ACC112 (cell line): ENCODE results near the gene MYBL2.
"Not testable (repeated sequence)": the region's sequence is repeated elsewhere in the genome, so short reads cannot be mapped to it uniquely, and the experiment has no call there.

ENCODE experiments used
- H2AFZ ChIP-seq: fragments of 200-600 bp; sonication (generic); one replicate; pipeline ENCODE4 v1.6.0; 2017; ENCODE audit warnings: antibody characterized with exemption, low read length; ENCODE audit not compliant: unreplicated experiment
- H3K27ac ChIP-seq: fragments of 200-600 bp; sonication (generic); 2 replicates; pipeline ENCODE4 v1.5.1; 2014; ENCODE audit warnings: low read depth, mild to moderate bottlenecking, antibody characterized with exemption, low read length, moderate library complexity
- H3K27me3 ChIP-seq: fragments of 200-600 bp; sonication (generic); 2 replicates; pipeline ENCODE4 v1.6.1; 2014; ENCODE audit warnings: mild to moderate bottlenecking, antibody characterized with exemption, low read length, moderate library complexity, mixed read lengths; ENCODE audit not compliant: insufficient read depth
- H3K36me3 ChIP-seq: fragments of 200-600 bp; sonication (generic); 2 replicates; pipeline ENCODE4 v1.6.1; 2016; ENCODE audit warnings: mild to moderate bottlenecking, antibody characterized with exemption, low read length, moderate library complexity, mixed read lengths; ENCODE audit not compliant: insufficient read depth
- H3K4me1 ChIP-seq: fragments of 200-600 bp; sonication (generic); one replicate; pipeline ENCODE4 v1.6.1; 2016; ENCODE audit warnings: low read length, mixed read lengths; ENCODE audit not compliant: insufficient read depth, unreplicated experiment, control insufficient read depth
- H3K4me3 ChIP-seq: fragments of 200-600 bp; sonication (generic); 2 replicates; pipeline ENCODE4 v1.5.1; 2014; ENCODE audit warnings: mild to moderate bottlenecking, low read depth, low read length
- H3K79me2 ChIP-seq: fragments of 200-600 bp; sonication (generic); one replicate; pipeline ENCODE4 v1.6.0; 2016; ENCODE audit warnings: low read length; ENCODE audit not compliant: control insufficient read depth, unreplicated experiment, insufficient read depth

MYBL2 gene

GRCh38 chr20:43751167-43752050 lies 84.5 kb downstream of the MYBL2 start:
- Histone ChIP-seq H3K79me2 (no peaks in the 10 kb centered on the region), H3K36me3 (no peaks in the 10 kb centered on the region), H2AFZ (no peak overlapping the region), H3K27me3 (no peaks in the 10 kb centered on the region), H3K27ac (peak overlapping the region; percentile 18; the same call in 1 of the 2 replicates), H3K4me1 (peaks cover 20% of the 10 kb centered on the region), H3K4me3 (no peak overlapping the region)

GRCh38 chr20:43752051-43752360 lies 85.1 kb downstream of the MYBL2 start:
- Histone ChIP-seq H3K79me2 (no peaks in the 10 kb centered on the region), H2AFZ (no peak overlapping the region), H3K4me3 (no peak overlapping the region), H3K27me3 (no peaks in the 10 kb centered on the region), H3K27ac (peak overlapping the region; percentile 24; the same call in 1 of the 2 replicates), H3K4me1 (peaks cover 16% of the 10 kb centered on the region), H3K36me3 (no peaks in the 10 kb centered on the region)

- H2AFZ ChIP-seq = no peak overlapping the region
- H3K79me2 ChIP-seq = no peaks in the 10 kb centered on the region
- H3K4me1 ChIP-seq = peaks cover 16% of the 10 kb centered on the region
- H3K27ac ChIP-seq = peak overlapping the region; percentile 24; the same call in 1 of the 2 replicates
- no peaks in the 10 kb centered on the region for H3K27me3 ChIP-seq
- no peaks in the 10 kb centered on the region for H3K36me3 ChIP-seq
- no peak overlapping the region for H3K4me3 ChIP-seq
These were observed 85.8 kb downstream of the MYBL2 start for GRCh38 chr20:43752561-43753301.

- Histone ChIP-seq H3K36me3 (no peaks in the 10 kb centered on the region), H3K4me3 (no peak overlapping the region), H2AFZ (no peak overlapping the region), H3K79me2 (no peaks in the 10 kb centered on the region), H3K27ac (no peak overlapping the region), H3K27me3 (peaks cover 8% of the 10 kb centered on the region), H3K4me1 (peaks cover 16% of the 10 kb centered on the region)
These were observed 88.5 kb downstream of the MYBL2 start for GRCh38 chr20:43755390-43755789.

DNA sequence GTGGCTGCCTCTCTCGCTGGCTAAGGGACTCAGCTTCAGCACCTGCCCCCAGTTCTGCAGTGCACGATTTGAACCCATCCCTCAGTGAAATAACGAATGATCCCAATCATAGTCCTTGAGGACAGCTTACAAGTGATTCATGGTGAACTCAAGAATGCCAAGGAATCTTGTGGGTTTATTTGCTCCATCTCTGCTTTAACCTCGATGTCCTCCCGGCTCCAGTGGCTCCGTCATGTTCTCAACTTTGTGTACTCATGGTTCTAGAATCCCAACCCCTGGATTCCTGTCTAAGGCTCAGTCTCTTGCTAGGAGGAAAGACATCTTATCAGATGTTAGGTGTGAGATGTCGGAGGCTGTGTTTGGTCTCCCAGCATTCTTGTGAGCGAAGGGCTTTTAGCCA lies 88.9 kb downstream of the MYBL2 start:
- H3K4me1 ChIP-seq = peaks cover 14% of the 10 kb centered on the region
- H3K27me3 ChIP-seq = peaks cover 8% of the 10 kb centered on the region
- H2AFZ ChIP-seq = no peak overlapping the region
- no peak overlapping the region for H3K27ac ChIP-seq
- H3K36me3 ChIP-seq = no peaks in the 10 kb centered on the region
- no peaks in the 10 kb centered on the region for H3K79me2 ChIP-seq
- H3K4me3 ChIP-seq = no peak overlapping the region

DNA sequence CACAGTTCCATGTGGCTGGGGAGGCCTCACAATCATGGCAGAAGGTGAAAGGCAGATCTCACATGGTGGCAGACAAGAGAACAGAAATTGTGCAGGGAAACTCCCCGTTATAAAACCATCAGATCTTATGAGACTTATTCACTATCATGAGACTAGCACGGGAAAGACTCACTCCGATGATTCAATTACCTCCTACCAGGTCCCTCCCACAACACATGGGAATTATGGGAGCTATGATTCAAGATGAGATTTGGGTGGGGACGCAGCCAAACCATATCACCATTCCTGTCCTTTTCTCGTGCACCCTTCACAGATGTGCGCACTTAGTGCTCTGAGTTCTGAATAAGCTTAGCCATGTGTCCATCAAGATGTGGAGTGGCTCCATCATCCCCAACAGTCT lies 91.0 kb downstream of the MYBL2 start:
- not testable (repeated sequence) for H3K4me3 ChIP-seq, H3K4me1 ChIP-seq, H3K36me3 ChIP-seq, H3K79me2 ChIP-seq, H3K27ac ChIP-seq, H2AFZ ChIP-seq, H3K27me3 ChIP-seq

DNA sequence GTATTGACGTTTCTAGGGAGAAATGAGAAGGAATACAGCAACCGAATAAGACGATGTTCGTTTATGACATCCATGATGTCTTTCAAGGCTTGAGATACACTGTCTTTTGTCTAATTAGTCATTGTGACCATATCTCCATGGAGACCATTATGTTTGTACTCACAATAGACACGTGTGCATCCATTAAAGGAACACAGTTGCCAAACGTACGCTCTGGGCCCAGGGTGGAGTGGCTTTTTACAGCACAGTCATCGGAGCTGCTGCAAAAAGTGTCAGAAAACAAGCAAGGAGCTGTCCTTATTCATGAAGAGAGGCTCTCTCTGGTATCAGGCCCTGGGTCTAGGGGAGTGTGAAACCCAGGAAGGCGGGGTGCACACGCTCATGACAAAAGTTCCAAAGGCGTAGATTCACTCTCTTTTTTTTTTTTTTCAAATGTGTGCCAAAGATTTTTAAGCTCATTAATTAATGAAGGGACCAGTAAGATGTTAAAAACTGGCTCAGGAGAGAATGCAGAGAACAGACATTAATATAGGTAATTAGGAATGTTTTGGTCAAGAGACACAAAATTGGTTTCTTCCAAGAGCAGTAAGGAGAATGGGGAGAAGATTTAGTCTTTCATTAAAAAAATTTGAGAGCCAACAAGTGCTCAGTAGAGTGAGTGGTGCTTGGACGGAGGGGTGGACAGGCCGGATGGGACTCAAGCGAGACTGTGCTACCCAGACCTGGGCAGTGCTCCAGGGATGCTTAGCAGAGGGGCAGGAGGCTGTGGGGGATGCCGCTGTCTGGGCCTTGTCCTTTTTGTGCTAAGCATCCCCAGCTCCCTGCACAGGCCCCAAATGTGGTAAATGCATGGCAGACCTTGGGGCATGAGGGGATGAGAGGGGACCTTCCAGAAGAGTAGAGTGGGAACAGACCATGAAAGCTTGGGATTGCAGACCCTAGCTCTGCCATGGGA lies 94.7 kb downstream of the MYBL2 start:
- Histone ChIP-seq H3K4me1 (no peaks in the 10 kb centered on the region), H3K27me3 (peaks cover 22% of the 10 kb centered on the region), H3K4me3 (no peak overlapping the region), H3K36me3 (no peaks in the 10 kb centered on the region), H2AFZ (no peak overlapping the region), H3K27ac (no peak overlapping the region), H3K79me2 (no peaks in the 10 kb centered on the region)

DNA sequence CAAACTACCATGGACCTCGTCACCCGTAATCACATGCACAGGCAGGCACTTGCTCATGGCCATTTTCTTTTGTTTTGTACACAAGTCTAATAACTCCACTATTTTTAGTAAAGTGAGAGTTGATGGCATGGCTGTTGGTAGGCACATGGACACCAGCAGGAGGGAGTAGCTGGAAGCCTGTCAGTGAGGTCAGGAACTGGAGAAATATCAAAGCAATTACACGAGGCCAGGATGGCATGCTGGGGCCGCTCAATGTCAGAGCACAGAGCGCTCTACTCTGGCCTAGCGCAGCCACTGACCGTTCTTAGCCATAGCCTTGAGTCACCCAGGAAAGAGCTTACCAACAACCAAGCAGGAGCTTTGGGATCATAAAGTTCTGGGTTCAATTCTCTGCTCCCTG lies 96.0 kb downstream of the MYBL2 start:
- H2AFZ ChIP-seq = no peak overlapping the region
- no peak overlapping the region for H3K4me3 ChIP-seq
- H3K27me3 ChIP-seq = peaks cover 34% of the 10 kb centered on the region
- H3K4me1 ChIP-seq = no peaks in the 10 kb centered on the region
- H3K27ac ChIP-seq = no peak overlapping the region
- no peaks in the 10 kb centered on the region for H3K79me2 ChIP-seq
- no peaks in the 10 kb centered on the region for H3K36me3 ChIP-seq

DNA sequence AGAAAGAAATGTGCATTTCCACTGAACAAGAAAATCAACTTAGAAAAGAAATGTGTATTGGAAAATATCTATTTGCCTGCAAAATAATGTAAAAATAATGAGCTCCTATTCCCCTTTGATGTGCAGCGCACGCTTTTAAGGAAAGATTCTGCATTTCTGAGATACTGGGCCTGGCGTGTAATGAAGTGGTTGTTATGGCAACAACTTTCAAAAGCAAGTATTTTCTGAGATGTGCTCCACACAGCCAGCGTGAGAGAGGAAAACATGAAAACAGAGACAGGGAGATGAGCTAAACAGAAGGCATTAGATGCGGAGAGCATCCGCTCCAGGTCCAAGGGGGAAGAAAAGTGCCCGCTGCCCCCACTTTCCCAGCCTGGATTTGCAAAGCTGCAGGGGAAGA lies 99.0 kb downstream of the MYBL2 start:
- Histone ChIP-seq H3K27me3 (peaks cover 49% of the 10 kb centered on the region), H3K79me2 (no peaks in the 10 kb centered on the region), H3K4me1 (no peaks in the 10 kb centered on the region), H3K27ac (no peak overlapping the region), H3K4me3 (no peak overlapping the region), H3K36me3 (no peaks in the 10 kb centered on the region), H2AFZ (no peak overlapping the region)
